GM18511 (cell line): ENCODE data around the gene TAOK2.
"Not testable (repeated sequence)": the region's sequence is repeated elsewhere in the genome, so short reads cannot be mapped to it uniquely, and the experiment has no call there.

ENCODE experiments used
- ATAC-seq: cut with Tn5 transposase; IDR thresholded peaks from one replicate; pipeline ENCODE4 v1.9.1; 2021; ENCODE audit warnings: mild to moderate bottlenecking, moderate library complexity; ENCODE audit not compliant: unreplicated experiment

Gene TAOK2

DNA sequence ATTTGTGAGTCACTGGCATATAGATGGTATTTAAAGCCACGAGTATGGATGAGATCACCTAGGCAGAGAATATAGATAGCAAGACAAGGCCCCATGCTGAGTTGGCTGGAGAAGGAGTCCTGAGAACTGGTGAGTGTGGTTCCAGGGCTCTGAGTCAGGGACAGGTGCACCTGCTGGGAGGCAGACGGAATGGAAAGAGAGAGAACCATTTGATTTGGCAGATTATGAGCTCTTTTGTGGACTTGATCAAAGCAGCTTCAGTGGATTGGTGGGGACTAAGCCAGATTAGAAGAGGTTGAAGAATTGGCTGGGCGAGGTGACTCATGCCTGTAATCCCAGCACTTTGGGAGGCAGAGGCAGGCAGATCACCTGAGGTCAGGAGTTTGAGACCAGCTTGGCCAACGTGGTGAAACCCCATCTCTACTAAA is 45.1 kb downstream of the TAOK2 start:
- ATAC-seq: no peak

DNA sequence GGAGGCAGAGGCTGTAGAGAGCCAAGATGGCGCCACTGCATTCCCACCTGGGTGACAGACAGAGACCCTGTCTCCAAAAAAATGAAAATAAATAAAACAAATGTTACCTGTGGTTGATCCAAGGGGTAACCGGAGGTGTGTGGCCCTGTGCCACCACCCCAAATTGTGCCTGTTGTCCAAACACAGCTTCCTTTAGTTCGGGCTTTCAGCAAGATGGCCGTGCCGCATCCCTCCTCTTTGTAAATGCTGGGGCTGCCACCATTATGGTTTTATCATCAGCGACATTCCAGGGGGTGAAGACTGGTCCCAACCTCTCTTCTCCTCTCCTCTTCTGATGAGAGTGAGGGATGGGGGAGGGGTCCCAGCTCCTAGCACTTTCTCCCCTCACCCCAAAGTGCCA is 49.2 kb downstream of the TAOK2 start, which contains the start of gene C16orf92:
Gene C16orf92 (plus strand): TSS at position 312 of the 400 bp plus-strand sequence. CDS start 143 bp downstream, outside the sequence.
- no peak for ATAC-seq

DNA sequence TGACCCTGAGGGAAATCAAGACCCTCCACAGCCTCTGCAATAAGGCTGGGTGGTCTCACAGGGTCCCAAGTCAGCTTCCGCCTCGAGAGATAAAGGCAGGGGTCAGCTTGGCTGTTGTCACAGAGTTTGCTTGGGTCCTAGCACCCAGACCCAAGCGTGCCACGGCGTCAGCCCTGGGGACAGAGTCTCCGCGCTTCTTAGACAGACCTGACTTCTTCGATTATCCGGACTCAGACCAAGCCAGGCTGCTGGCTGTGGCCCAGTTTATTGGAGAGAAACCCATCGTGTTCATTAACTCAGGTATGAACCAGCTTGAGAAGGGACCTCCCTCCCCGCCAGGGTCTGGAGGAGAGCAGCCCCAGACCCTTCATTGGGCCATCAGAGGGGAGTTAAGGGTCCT is 49.9 kb downstream of the TAOK2 start:
- ATAC-seq: no peak

DNA sequence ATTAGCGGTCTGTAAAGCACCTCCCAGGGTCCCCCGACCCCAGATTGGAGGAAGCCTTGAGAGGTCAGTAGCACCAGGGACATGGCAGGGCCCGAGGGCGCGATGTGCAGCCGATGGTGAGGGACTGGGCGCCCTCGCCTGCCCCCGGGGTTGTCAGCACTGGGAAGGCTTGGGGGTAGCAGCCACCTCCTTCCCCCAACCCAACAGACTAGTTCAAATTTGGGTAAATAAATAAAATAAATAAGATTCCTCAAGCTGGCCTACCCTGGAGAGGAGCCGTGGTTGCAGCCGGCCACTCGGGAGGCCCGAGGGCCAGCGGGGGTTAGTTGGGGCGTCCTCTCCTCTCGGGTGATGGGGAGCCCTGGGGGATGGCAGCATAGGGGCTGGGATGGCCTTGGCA is 50.8 kb downstream of the TAOK2 start:
- no peak for ATAC-seq

GRCh38 chr16:30025156-30025555 is 51.5 kb downstream of the TAOK2 start:
- no peak for ATAC-seq

- no peak for ATAC-seq
Observed at GRCh38 chr16:30025574-30025973, 51.9 kb downstream of the TAOK2 start.

DNA sequence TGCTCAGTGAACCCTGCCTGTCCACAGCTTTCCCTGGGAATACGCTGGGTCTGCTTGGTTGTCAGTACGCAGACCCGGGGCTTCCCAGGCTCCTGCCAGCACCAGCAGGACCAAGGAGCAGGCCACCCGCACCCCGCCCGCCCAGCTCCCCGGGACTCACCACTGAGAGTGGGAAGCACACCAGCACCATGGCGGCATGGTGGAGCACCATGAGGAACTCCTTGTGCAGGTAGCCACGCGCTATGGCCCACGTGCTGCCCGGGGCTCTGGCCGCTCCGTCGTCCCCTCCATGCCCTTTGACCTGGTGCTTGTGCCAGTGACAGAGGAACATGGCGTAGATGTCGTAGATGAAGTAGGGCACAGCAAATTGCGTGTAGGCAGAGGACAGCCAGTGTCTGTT is 52.8 kb downstream of the TAOK2 start:
- no peak for ATAC-seq

- no peak for ATAC-seq
Observed at GRCh38 chr16:30027588-30028437, 54.1 kb downstream of the TAOK2 start.

- no peak for ATAC-seq
Observed at GRCh38 chr16:30028438-30029076, 54.9 kb downstream of the TAOK2 start.

DNA sequence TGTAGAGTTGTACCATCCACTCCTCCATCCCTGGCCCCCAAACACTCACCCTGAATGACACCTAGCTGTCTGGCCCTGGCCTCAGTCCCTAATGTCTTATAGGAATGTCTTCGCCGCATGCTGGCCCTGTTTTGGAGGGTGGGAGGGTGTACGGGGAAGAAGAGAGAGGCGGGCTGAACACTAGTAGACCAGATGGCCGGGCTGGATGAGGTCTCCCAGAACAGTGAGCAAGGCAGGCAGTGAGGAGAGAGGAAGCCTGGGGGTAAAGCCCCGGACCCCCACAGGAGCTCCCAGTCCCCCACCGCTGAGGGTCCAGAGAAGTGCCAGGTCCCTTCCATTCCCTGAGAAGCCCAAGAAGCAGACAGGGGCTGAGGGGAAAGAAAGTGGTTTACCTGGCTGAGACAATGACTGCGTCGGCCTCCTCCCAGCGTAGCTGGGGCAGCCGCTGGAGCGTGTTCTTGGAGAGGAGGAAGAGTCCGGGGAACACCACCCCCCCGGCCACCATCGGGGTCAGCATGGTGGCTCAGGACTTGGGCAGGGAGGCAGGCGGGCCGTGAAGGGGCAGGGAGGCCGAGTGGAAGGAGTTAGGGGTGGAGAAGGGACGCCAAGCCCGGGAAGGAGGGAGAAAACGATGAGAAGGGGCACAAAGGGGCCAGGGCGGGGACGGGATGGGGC is 56.5 kb downstream of the TAOK2 start:
- no peak for ATAC-seq

DNA sequence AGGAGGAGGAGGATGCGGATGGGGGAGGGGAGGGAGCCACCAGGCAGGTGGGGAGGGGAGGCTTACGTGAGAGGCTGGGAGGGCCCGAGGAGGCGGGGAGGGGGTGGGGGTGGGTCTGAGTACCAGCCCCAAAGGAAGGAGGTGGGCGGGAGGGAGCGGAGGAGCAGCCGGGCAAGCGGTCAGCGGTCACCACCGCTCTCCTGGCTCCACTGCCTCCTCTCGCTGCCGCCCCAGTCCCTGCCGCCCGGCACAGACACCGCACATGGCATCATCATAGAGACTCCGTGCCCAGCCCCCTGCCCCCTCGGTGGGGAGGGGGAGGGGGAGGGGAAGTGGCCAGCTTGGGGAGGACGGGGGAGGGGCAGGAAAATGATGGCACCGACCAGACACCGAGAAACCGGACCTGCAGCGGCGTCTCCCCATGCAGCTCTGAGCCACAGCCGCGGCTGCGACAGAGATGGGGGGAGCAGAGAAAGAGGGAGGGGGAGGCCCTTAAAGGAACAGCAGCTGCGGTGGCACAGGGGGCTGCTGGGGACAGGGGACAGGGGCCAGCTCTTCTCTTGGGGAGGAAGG is 57.3 kb downstream of the TAOK2 start, which contains the start of gene TLCD3B:
Gene TLCD3B (minus strand): TSS at position 431 of the 573 bp plus-strand sequence. CDS start 744 bp downstream, outside the sequence.
- no peak for ATAC-seq

DNA sequence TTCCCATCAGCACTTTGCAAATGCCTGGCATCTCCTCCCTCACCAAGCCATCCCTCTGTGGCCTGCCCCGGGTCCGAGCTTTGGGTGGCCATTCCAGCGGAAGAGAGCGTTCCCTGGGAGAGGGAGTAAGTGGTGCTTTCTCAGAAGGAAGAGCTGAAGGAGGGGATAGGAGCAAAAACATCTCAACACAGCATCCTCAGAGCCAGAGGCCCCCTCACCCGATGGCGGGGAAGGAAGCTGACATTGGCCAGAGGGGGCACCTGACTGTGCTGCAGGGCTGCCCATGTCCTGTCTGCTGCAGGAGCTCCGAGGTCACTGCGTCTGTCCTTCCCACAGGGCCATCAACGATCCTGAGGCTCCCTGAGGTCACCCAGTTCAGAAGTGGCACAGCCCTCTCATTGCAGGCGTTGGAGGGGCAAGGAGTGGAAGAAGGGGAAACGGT is 57.8 kb downstream of the TAOK2 start:
- no peak for ATAC-seq

- no peak for ATAC-seq
Observed at GRCh38 chr16:30032083-30032819, 58.6 kb downstream of the TAOK2 start.

GRCh38 chr16:30033270-30033669 is 59.6 kb downstream of the TAOK2 start:
- no peak for ATAC-seq

- no peak for ATAC-seq
Observed at GRCh38 chr16:30040221-30040620, 66.6 kb downstream of the TAOK2 start.

DNA sequence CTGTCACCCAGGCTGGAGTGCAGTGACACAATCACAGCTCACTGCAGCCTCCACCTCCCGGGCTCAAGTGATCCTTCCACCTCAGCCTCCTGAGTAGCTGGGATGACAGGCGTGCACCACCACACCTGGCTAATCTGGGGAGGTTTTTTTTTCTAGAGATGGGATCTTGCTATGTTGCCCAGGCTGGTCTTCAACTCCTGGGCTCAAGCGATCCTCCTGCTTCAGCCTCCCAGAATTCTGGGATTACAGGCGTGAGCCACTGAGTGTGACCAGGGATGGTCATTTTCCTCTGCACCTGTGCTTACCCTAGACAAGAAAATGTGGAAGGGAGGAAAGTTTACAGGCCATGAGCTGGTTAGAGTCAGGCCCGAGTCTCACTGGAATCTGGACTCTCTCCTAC is 67.0 kb downstream of the TAOK2 start:
- not testable (repeated sequence) for ATAC-seq

DNA sequence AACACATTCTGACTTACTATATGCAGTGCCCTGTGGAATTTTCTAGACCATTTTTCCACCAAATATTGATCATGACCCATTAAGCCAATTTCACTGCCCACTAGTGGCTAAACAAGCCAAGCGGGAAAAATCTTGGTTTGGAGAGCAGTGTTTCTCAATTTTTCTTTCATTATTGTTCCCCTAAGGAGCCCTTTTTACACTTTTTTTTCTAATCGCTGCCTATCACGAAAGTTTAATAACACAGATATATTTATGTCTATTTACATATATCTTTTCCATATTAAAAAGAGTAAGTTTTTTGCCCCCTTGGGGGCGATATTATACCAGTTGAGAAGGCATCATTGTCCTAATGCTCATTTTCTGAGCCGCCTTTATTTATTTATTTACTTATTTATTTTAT is 68.2 kb downstream of the TAOK2 start:
- no peak for ATAC-seq
